HG03045 (cell line): Measurements from ENCODE around the gene A1BG.
A peak's percentile ranks its signal among the peaks of the same experiment; 100 is the strongest.

Experiments
- ATAC-seq: cut with Tn5 transposase; IDR thresholded peaks from one replicate; pipeline ENCODE4 v1.9.1; 2021; ENCODE audit warnings: mild to moderate bottlenecking, moderate library complexity; ENCODE audit not compliant: unreplicated experiment

A1BG gene

GRCh38 chr19:58304748-58305064, 48.6 kb downstream of the A1BG start:
- ATAC-seq = peak; percentile 4

GRCh38 chr19:58304255-58304654, 49.0 kb downstream of the A1BG start:
- no peak for ATAC-seq

DNA sequence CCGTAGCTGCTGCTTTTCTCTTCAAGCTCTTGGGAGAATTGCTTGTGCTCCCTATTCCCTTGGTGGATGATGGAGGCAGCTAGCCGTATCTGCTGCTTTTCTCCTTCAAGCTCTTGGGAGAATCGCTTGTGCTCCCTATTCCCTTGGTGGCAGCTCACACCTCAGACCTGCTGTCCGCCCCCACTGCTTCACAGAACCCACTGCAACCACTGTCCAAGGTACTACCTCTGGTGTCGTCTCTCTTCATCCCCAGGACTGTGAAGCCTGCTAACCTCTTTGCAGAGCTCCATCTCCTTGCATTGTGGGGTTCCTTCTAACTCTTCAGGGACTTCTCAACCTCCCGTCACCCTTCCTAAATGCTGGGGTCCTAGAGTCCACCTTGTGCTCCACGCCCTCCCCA, 52.7 kb downstream of the A1BG start:
- ATAC-seq = no peak

- ATAC-seq = no peak
These were observed 57.2 kb downstream of the A1BG start for GRCh38 chr19:58296104-58296503.
